ENCODE measurements around the gene ADGRF1. TPM values are rescaled to one million over a fixed set of nuclear protein-coding genes. Genes with fewer than 3 reads are reported as not detected.

ADGRF1 gene
- total RNA-seq, 1 experiment from 2014 or later: 104 TPM

- Histone ChIP-seq H3K9me3 (ENCODE audit: low read length) (no peaks in the 10 kb centered on the region), H3K27me3 (ENCODE audit: low read length) (no peaks in the 10 kb centered on the region), H2AFZ (ENCODE audit: low read length) (no peak overlapping the region), H3K4me3 (ENCODE audit: low read length) (no peak overlapping the region), H3K27ac (ENCODE audit: low read length) (no peak overlapping the region), H3K4me2 (ENCODE audit: low read length) (no peak overlapping the region), H3K4me1 (ENCODE audit: insufficient read depth, low read length) (peaks cover 16% of the 10 kb centered on the region; the same call in 1 of the 2 replicates), H3F3A (ENCODE audit: low read length, unreplicated experiment) (no peaks in the 10 kb centered on the region), H4K20me1 (ENCODE audit: low read length) (no peaks in the 10 kb centered on the region), H3K9me2 (replicated peaks; ENCODE audit: low read length) (no peaks in the 10 kb centered on the region), H3K9ac (ENCODE audit: low read length) (no peak overlapping the region), H3K36me3 (ENCODE audit: low read depth, low read length) (no peaks in the 10 kb centered on the region), H3K79me2 (ENCODE audit: low read length) (no peaks in the 10 kb centered on the region)
- BruUV-seq (replicated peaks): no TSS peak
- DNase-seq (no peak), ATAC-seq (no peak)
- CTCF ChIA-PET: no interaction called here
- intact Hi-C loops (cut with micrococcal nuclease): no loop called here
- POLR2A ChIA-PET (ENCODE audit: unreplicated experiment): no interaction called here
- TF ChIP-seq CTCF (conservative IDR thresholded peaks at IDR 0.05; ENCODE audit: low read depth, low read length): no peak
- TF ChIP-seq EZH2 (IDR thresholded peaks at IDR 0.05; ENCODE audit: low read length, unreplicated experiment): no peak
- no peak for TF ChIP-seq EZH2phosphoT487 (IDR thresholded peaks at IDR 0.05; ENCODE audit: borderline replicate concordance, low read length)
Observed at GRCh38 chr6:47071681-47072080, 29.5 kb upstream of the ADGRF1 start.

GRCh38 chr6:47070461-47070860 lies 28.3 kb upstream of the ADGRF1 start:
- no peaks in the 10 kb centered on the region for H3K9me3 ChIP-seq (ENCODE audit: low read length)
- H2AFZ ChIP-seq (ENCODE audit: low read length): no peak overlapping the region
- H3F3A ChIP-seq (ENCODE audit: low read length, unreplicated experiment): no peaks in the 10 kb centered on the region
- ChIA-PET CTCF (no interaction called here), POLR2A (ENCODE audit: unreplicated experiment) (no interaction called here)
- H3K79me2 ChIP-seq (ENCODE audit: low read length): no peaks in the 10 kb centered on the region
- no peak overlapping the region for H3K27ac ChIP-seq (ENCODE audit: low read length)
- H3K9ac ChIP-seq (ENCODE audit: low read length): no peak overlapping the region
- no peak for TF ChIP-seq CTCF (conservative IDR thresholded peaks at IDR 0.05; ENCODE audit: low read depth, low read length)
- BruUV-seq (replicated peaks): no TSS peak
- no peak overlapping the region for H3K4me2 ChIP-seq (ENCODE audit: low read length)
- H3K4me1 ChIP-seq (ENCODE audit: insufficient read depth, low read length): peaks cover 18% of the 10 kb centered on the region; the same call in 1 of the 2 replicates
- no peak overlapping the region for H3K4me3 ChIP-seq (ENCODE audit: low read length)
- no peaks in the 10 kb centered on the region for H3K9me2 ChIP-seq (replicated peaks; ENCODE audit: low read length)
- intact Hi-C loops (cut with micrococcal nuclease): no loop called here
- DNase-seq (no peak), ATAC-seq (peak; percentile 56)
- no peaks in the 10 kb centered on the region for H3K36me3 ChIP-seq (ENCODE audit: low read depth, low read length)
- H3K27me3 ChIP-seq (ENCODE audit: low read length): no peaks in the 10 kb centered on the region
- H4K20me1 ChIP-seq (ENCODE audit: low read length): no peaks in the 10 kb centered on the region

GRCh38 chr6:47069156-47069555 lies 27.0 kb upstream of the ADGRF1 start:
- Histone ChIP-seq H3K9ac (ENCODE audit: low read length) (no peak overlapping the region), H3F3A (ENCODE audit: low read length, unreplicated experiment) (no peaks in the 10 kb centered on the region), H4K20me1 (ENCODE audit: low read length) (no peaks in the 10 kb centered on the region), H3K4me3 (ENCODE audit: low read length) (no peak overlapping the region), H3K36me3 (ENCODE audit: low read depth, low read length) (no peaks in the 10 kb centered on the region), H3K27ac (ENCODE audit: low read length) (no peak overlapping the region), H3K9me2 (replicated peaks; ENCODE audit: low read length) (no peaks in the 10 kb centered on the region), H3K9me3 (ENCODE audit: low read length) (no peaks in the 10 kb centered on the region), H3K4me1 (ENCODE audit: insufficient read depth, low read length) (peaks cover 30% of the 10 kb centered on the region), H3K4me2 (ENCODE audit: low read length) (no peak overlapping the region), H3K79me2 (ENCODE audit: low read length) (no peaks in the 10 kb centered on the region), H3K27me3 (ENCODE audit: low read length) (no peaks in the 10 kb centered on the region), H2AFZ (ENCODE audit: low read length) (no peak overlapping the region)
- DNase-seq (peak; percentile 58), ATAC-seq (no peak)
- intact Hi-C loops (cut with micrococcal nuclease): no loop called here
- TF ChIP-seq CTCF (conservative IDR thresholded peaks at IDR 0.05; ENCODE audit: low read depth, low read length) (no peak), EZH2phosphoT487 (IDR thresholded peaks at IDR 0.05; ENCODE audit: borderline replicate concordance, low read length) (no peak), EZH2 (IDR thresholded peaks at IDR 0.05; ENCODE audit: low read length, unreplicated experiment) (no peak)
- ChIA-PET POLR2A (ENCODE audit: unreplicated experiment) (no interaction called here), CTCF (no interaction called here)
- no TSS peak for BruUV-seq (replicated peaks)

Measured in PC-3 (cell line).